NCI-H526 (cell line): ENCODE measurements around the gene RTN4.
A peak's percentile ranks its signal among the peaks of the same experiment; 100 is the strongest.
"Not testable (repeated sequence)": the region's sequence is repeated elsewhere in the genome, so short reads cannot be mapped to it uniquely, and the experiment has no call there.

Source experiments
- DNase-seq, 2 experiments: peaks; one replicate each; lab custom pipeline; 2025; lab: John Stamatoyannopoulos, UW

The RTN4 gene

DNA sequence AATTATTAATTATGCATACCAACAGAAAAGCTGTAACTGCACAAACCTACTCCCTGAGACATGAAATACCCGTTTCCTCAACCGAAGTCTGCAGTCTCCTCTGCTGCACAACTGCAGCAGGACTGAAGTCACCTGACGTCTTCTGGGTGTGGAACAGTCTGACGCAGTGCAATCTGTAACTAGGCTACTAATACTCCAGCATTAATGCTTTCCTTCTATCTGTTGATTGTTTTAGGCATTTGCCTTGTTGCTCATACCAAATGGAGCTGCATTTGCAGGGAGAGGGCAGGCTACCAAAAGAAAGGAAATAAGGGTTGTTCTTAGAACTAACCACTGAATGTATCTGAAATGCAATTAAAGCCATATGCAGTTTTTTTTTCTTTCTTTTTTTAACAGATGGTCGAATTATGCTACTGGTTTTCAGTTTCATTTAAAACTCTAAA, 40.1 kb downstream of the RTN4 start:
- peak; percentile 39 to 71 for DNase-seq

DNA sequence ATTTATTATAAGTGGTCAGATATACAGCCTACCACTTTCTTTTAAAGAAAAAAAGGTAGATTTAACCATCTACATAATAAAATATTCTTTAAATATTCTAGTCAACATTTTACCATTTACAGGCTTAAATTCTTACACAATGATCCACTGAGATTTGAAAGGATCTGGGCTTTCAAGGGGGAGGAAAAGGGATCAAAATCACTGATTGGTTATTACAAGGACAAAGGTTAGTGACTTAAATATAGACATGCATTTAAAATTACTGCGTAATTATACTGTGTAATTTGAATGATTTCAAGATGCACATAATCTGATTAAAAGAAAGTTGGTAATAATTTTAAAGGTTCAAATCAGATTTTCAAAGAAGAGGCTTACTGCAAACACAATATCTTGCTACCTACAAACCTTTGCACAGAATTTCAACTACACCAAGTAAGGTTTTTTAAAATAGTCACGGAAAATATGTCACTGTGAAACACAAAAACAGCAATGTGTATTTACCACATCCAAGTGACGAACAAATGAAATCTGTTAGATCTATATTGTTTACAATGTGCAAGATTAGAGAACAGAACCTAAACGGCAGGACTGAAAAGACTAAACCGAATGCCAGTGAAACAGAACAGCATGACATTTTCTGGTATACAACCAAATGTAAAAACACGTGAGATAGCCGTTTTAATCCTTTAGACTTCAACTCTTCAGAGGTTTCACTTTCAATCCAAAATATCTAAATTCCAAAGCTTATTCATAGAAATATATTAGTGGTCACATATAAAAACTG, 40.8 kb downstream of the RTN4 start:
- DNase-seq = no peak

DNA sequence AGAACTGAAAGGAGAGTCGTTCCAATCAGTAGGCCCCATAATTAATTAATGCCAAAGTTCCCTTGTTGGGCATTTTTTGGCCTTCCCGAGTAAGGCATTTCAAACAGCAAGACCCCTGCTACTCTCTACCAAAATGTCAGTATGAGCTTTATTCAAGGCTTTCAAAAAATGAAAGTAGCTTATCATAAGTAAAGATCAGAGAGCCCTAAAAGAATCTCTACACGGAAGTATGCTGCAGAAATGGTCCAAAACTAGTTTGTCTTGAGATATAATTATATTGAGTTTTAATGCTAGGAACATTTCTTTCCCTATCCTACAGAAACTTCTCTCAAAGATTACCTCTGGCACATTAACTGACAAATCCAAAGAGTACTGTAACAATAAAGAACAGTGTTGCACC, 43.9 kb downstream of the RTN4 start:
- DNase-seq = no peak

- DNase-seq = no peak
These were observed 46.3 kb downstream of the RTN4 start for GRCh38 chr2:55003706-55004639.

GRCh38 chr2:55001716-55002115, 48.5 kb downstream of the RTN4 start:
- no peak for DNase-seq

GRCh38 chr2:55000341-55000740, 49.9 kb downstream of the RTN4 start:
- DNase-seq = no peak

GRCh38 chr2:54999182-54999581, 51.1 kb downstream of the RTN4 start:
- DNase-seq = peak in 1 of 2 experiments; percentile 16

DNA sequence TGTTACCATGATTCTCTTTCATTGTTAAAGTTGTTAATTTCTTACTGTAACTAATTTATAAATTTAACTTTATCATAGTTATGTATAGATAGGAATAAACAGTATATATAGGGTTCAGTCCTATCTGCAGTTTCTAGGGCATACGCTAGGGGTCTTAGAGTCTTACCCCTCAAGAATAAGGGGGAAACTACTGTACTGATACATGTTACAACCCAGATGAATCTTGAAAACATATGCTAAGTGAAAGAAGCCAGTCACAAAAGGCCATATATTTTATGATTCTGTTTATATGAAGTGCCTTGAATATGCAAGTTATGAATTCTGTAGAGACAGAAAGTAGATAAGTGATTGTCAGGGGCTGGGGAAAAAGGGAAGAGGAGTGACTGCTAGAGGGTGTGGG, 52.4 kb downstream of the RTN4 start:
- no peak for DNase-seq

GRCh38 chr2:54995553-54995952, 54.7 kb downstream of the RTN4 start:
- no peak for DNase-seq

DNA sequence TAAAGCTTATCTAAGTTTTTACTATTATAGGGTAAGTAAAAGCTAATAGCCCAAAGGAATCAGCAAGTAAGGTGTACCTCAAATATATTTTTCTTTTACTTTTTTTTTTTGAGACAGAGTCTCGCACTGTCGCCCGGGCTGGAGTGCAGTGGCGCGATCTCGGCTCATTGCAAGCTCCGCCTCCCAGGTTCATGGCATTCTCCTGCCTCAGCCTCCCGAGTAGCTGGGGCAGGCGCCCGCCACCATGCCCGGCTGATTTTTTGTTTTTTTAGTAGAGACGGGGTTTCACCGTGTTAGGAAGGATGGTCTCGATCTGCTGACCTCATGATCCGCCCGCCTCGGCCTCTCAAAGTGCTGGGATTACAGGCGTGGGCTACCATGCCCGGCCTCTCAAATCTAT, 59.6 kb downstream of the RTN4 start:
- not testable (repeated sequence) for DNase-seq

DNA sequence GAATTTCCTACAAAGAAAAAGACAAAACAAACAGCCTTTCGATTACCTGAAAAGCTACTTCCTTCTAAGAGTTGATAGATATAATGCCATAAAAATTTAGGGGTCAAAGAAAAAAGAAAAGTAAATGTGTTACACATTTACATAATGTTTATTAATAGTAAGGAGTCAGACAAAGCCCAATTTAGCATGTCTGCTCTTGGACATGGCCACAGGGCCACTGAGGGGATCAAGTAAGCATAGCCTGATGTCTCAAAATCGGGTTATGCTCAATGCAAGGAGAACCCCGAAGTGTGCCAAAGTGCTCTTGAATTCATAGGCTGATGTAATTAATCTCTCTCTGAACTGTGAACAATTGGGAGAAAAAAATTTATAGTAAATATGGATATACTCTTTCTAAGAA, 61.6 kb downstream of the RTN4 start:
- no peak for DNase-seq

- DNase-seq = no peak
These were observed 64.0 kb downstream of the RTN4 start for GRCh38 chr2:54986264-54986663.

GRCh38 chr2:54984476-54984875, 65.8 kb downstream of the RTN4 start:
- no peak for DNase-seq

- DNase-seq = no peak
These were observed 66.7 kb downstream of the RTN4 start for GRCh38 chr2:54983345-54984220.

- no peak for DNase-seq
These were observed 68.9 kb downstream of the RTN4 start for GRCh38 chr2:54981385-54981784.

- DNase-seq = no peak
These were observed 70.8 kb downstream of the RTN4 start for GRCh38 chr2:54979321-54980044.

- no peak for DNase-seq
These were observed 73.1 kb downstream of the RTN4 start for GRCh38 chr2:54977149-54977548.

DNA sequence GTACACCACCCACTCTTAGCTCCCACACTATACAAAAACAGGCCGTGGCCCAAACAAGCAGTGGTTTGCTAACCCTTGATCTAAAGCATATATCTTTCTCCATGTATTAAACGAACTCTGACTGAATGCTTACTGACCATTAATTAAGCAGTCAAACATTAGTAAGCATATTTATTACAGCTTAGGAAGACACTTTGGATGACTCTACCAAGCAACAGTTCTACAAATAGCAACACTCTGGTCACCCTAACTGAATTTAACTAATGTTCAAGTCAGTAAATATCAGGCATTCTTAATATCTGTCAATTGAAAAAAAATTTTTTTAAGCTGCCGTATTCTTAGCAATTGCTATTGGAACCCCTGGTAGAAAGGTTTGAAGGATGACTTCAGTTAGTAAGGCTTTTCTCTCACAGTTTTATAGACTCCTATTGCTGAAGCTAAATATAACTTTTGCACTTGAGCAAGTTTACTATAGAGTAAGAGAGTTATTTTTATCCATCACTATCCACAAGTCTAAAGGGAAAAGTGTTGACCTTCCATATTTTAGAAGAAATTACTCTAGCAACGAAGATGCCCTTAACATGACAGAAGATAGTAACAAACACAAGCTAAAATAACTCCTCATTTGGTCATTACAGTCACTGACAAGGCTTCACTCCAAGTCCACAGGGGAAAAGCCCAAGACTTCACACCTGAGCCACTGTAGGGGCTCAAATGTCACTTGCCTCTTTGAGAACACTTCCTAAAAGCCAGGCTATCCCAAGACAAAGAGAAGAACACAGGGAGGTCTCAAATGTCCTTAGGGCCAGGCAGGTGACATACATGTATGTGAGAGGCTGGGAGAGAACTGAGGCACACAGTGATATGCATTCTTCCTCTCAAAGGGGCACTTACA, 74.4 kb downstream of the RTN4 start:
- DNase-seq = no peak

DNA sequence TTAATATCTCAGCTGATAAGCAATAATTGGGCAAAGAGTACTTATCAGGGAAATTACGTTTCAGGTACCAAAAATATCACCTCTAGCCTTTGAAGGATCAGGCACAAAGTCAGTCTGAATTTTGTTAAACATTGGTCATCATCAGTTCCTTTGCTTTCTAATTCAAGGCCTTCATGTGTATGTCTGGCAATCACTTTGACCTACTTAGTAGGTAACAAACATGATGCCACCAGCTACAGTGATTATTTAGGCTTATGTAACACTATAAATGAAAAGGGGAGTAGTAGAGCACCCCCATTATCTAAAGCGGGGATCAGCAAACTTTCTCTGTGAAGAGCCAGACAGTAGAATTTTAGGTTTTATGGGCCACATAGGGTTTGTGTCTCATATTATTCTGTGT, 75.1 kb downstream of the RTN4 start:
- no peak for DNase-seq

DNA sequence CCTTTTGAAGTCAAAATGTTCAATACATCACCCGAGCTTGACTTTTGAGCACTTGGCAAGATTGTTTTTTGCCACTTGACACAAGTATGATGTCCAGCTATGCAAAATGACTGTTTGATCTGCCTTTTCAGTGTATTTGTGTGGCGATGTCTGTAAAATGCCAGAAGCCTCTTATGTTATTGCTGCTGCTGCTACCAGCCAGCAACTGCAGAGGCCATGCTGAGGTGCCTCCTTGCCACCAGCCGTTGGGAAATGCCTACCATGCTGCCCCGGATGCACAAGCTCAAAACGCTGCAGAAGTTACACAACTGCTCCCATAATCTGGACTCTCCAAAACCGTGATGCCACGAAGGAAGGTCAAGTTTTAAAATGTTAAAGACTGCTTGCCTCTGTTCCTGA, 80.3 kb downstream of the RTN4 start:
- no peak for DNase-seq
